ENCODE results near the gene SLC6A18. TPM values are rescaled to one million over a fixed set of nuclear protein-coding genes. Genes with fewer than 3 reads are reported as not detected.
"Not testable (repeated sequence)": the region's sequence is repeated elsewhere in the genome, so short reads cannot be mapped to it uniquely, and the experiment has no call there.

SLC6A18 gene
- total RNA-seq, 4 donors from 2014 or later = not detected

DNA sequence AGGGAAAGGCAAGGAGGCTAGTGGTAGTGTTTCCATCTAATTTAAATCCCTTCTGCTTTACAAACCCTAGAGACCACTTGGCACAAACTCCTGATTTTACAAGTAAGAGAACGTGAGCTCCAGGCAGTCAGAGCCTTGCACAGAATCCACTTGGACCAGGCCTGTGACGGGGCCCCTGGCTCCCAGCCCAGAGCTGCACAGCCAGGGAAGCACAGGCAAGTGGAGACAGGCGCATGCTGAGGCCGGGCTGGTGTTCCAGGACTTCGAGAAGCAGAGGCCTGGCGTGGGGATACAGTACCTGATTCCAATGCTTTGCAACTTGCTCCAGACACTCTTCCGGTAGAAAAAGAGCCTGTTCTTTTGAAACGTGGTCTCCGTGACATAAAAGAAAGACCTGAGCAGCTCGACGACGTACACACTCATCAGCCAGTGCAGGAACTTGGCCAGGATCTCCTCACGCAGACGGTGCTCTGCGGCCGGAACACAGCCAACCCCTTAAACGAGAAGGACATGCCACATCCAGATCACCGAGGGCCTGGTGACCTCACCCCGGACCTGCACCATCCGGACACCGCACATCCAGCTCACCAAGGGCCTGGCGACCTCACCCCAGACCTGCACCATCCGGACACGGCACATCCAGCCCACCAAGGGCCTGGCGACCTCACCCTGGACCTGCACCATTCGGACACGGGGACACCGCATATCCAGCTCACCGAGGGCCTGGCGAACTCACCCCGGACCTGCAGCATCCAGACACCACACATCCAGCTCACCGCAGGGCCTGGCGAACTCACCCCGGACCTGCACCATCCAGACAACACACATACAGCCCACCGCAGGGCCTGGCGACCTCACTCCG lies 57.2 kb downstream of the SLC6A18 start:
- Histone ChIP-seq H3K36me3 (no peaks in the 10 kb centered on the region), H3K27me3 (no peaks in the 10 kb centered on the region), H3K9me3 (peaks cover 0 to 26% (median 0%) of the 10 kb centered on the region in 4 donors), H3K4me3 (no peak overlapping the region), H3K4me1 (no peaks in the 10 kb centered on the region), H3K27ac (no peak overlapping the region)
- 81 to 84% methylated on average over 36 to 37 of the region's 37 CpGs for WGBS, 2 donors
- DNase-seq (ENCODE audit: low spot score in 2 of 2) = no peak
- TF ChIP-seq POLR2A (IDR thresholded peaks at IDR 0.05) (no peak), EP300 (IDR thresholded peaks at IDR 0.05) (no peak), CTCF (IDR thresholded peaks at IDR 0.05) (no peak)

DNA sequence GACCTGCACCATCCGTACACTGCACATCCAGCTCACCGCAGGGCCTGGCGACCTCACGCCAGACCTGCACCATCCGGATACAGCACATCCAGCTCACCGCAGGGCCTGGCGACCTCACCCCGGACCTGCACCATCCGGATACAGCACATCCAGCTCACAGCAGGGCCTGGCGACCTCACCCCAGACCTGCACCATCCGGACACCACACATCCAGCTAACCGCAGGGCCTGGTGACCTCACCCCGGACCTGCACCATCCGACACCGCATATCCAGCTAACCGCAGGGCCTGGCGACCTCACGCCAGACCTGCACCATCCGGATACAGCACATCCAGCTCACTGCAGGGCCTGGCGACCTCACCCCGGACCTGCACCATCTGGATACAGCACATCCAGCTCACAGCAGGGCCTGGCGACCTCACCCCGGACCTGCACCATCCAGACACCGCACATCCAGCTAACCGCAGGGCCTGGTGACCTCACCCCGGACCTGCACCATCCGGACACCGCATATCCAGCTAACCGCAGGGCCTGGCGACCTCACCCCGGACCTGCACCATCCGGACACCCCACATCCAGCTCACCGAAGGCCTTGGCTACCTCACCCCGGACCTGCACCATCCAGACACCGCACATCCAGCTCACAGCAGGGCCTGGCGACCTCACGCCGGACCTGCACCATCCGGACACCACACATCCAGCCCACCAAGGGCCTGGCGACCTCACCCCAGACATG lies 58.0 kb downstream of the SLC6A18 start:
- H3K4me3 ChIP-seq; DNase-seq (ENCODE audit: low spot score in 2 of 2); H3K27ac ChIP-seq; H3K27me3 ChIP-seq; H3K36me3 ChIP-seq; H3K4me1 ChIP-seq: not testable (repeated sequence)
- H3K9me3 ChIP-seq = peaks cover 0 to 20% (median 0%) of the 10 kb centered on the region in 4 donors
- WGBS, 2 donors = 90 to 91% methylated on average over 39 to 40 of the region's 40 CpGs

DNA sequence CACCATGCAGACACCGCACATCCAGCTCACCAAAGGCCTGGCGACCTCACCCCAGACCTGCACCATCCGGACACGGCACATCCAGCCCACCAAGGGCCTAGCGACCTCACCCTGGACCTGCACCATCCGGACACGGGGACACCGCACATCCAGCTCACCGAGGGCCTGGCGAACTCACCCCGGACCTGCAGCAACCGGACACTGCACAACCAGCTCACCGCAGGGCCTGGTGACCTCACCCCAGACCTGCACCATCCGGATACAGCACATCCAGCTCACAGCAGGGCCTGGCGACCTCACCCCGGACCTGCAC lies 58.5 kb downstream of the SLC6A18 start:
- not testable (repeated sequence) for H3K36me3 ChIP-seq; H3K27ac ChIP-seq; H3K27me3 ChIP-seq; H3K4me1 ChIP-seq; DNase-seq (ENCODE audit: low spot score in 2 of 2); H3K4me3 ChIP-seq
- peaks cover 0 to 21% (median 0%) of the 10 kb centered on the region in 4 donors for H3K9me3 ChIP-seq
- 91% methylated on average over 15 to 16 of the region's 16 CpGs for WGBS, 2 donors

GRCh38 chr5:1284336-1284970 lies 59.3 kb downstream of the SLC6A18 start:
- not testable (repeated sequence) for H3K4me3 ChIP-seq; H3K4me1 ChIP-seq; H3K27me3 ChIP-seq; H3K36me3 ChIP-seq; DNase-seq (ENCODE audit: low spot score in 2 of 2); H3K27ac ChIP-seq
- peaks cover 0 to 17% (median 0%) of the 10 kb centered on the region in 4 donors for H3K9me3 ChIP-seq
- WGBS, 2 donors = 81 to 94% methylated on average over 13 to 27 of the region's 27 CpGs

DNA sequence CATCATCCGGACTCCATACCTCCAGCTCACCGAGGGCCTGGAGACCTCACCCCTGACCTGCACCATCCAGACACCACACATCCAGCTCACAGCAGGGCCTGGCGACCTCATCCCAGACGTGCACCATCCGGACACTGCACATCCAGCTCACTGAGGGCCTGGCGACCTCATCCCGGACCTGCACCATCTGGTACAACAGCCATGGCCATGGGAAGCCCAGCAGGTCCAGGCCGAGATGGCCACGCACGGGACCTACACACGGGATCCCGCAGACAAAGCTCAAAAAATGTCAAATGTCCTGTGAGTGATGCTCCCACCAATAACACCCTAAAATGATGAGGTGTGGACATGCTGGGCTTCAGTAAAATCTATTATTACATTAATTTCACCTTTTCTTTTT lies 60.0 kb downstream of the SLC6A18 start:
- DNase-seq (ENCODE audit: low spot score in 2 of 2) = no peak
- no peaks in the 10 kb centered on the region for H3K36me3 ChIP-seq
- TF ChIP-seq POLR2A (IDR thresholded peaks at IDR 0.05) (no peak), CTCF (IDR thresholded peaks at IDR 0.05) (no peak), EP300 (IDR thresholded peaks at IDR 0.05) (no peak)
- H3K27ac ChIP-seq = no peak overlapping the region
- H3K4me1 ChIP-seq = no peaks in the 10 kb centered on the region
- peaks cover 0 to 11% (median 0%) of the 10 kb centered on the region in 4 donors for H3K9me3 ChIP-seq
- no peaks in the 10 kb centered on the region for H3K27me3 ChIP-seq
- no peak overlapping the region for H3K4me3 ChIP-seq
- 81 to 92% methylated on average over 8 to 12 of the region's 12 CpGs for WGBS, 2 donors

- H3K4me1 ChIP-seq = no peaks in the 10 kb centered on the region
- H3K27ac ChIP-seq = no peak overlapping the region
- H3K36me3 ChIP-seq = no peaks in the 10 kb centered on the region
- no peak overlapping the region for H3K4me3 ChIP-seq
- peaks cover 0 to 11% (median 0%) of the 10 kb centered on the region in 4 donors for H3K9me3 ChIP-seq
- TF ChIP-seq CTCF (IDR thresholded peaks at IDR 0.05) (no peak), POLR2A (IDR thresholded peaks at IDR 0.05) (no peak), EP300 (IDR thresholded peaks at IDR 0.05) (no peak)
- H3K27me3 ChIP-seq = no peaks in the 10 kb centered on the region
- WGBS, 2 donors = 91 to 93% methylated on average over 25 of the region's 25 CpGs
- no peak for DNase-seq (ENCODE audit: low spot score in 2 of 2)
Observed at GRCh38 chr5:1285883-1286291, 60.7 kb downstream of the SLC6A18 start.

Data from tibial nerve (tissue), 4 donors.